ENCODE measurements around the gene KCTD19. TPM values are rescaled to one million over a fixed set of nuclear protein-coding genes. Genes with fewer than 3 reads are reported as not detected.

KCTD19 gene
- total RNA-seq, 2 experiments from 2014 or later, result 3.0 to 3.9 TPM

DNA sequence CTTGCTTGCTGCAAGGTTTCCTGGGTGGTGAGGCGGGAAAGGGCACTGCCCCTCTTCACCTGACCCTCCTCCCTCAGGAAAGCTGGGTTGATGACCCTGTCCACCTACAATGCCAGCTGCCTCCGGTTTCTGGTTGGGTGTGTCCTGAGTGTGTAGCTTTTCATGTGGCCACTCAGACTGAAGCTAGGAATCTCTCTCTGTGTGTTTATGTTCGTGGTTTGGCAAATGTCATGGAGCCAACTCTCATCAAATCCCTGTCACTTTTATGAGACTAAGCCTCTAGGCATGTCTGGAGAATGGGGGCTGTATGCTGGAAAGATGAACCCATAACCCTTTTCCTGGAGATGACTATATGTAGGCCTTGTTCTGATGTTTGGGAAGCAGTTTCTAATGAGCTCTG, 30.1 kb downstream of the KCTD19 start:
- ChIA-PET POLR2A (interaction anchor here (1.4 to 1.8 kb wide), 2 partner anchors 8 to 15 kb away, joined by 4 to 8 read pairs; no protein-coding TSS in a partner anchor), CTCF (interaction anchor here (1.3 to 1.5 kb wide), 2 partner anchors 36 to 132 kb away, joined by 3 to 5 read pairs; no protein-coding TSS in a partner anchor)
- Mint-ChIP-seq H3K4me3 (no peak overlapping the region), H3K27me3 (no peaks in the 10 kb centered on the region), H3K9me3 (no peaks in the 10 kb centered on the region), H3K4me1 (ENCODE audit: low read depth) (no peaks in the 10 kb centered on the region), H3K36me3 (ENCODE audit: low read depth) (no peaks in the 10 kb centered on the region), H3K27ac (no peak overlapping the region)
- intact Hi-C loops (cut with micrococcal nuclease), result no loop called here
- TF ChIP-seq, protein P1, sequence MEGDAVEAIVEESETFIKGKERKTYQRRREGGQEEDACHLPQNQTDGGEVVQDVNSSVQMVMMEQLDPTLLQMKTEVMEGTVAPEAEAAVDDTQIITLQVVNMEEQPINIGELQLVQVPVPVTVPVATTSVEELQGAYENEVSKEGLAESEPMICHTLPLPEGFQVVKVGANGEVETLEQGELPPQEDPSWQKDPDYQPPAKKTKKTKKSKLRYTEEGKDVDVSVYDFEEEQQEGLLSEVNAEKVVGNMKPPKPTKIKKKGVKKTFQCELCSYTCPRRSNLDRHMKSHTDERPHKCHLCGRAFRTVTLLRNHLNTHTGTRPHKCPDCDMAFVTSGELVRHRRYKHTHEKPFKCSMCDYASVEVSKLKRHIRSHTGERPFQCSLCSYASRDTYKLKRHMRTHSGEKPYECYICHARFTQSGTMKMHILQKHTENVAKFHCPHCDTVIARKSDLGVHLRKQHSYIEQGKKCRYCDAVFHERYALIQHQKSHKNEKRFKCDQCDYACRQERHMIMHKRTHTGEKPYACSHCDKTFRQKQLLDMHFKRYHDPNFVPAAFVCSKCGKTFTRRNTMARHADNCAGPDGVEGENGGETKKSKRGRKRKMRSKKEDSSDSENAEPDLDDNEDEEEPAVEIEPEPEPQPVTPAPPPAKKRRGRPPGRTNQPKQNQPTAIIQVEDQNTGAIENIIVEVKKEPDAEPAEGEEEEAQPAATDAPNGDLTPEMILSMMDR (IDR thresholded peaks at IDR 0.05), result no peak
- DNase-seq (no peak), ATAC-seq (no peak)

DNA sequence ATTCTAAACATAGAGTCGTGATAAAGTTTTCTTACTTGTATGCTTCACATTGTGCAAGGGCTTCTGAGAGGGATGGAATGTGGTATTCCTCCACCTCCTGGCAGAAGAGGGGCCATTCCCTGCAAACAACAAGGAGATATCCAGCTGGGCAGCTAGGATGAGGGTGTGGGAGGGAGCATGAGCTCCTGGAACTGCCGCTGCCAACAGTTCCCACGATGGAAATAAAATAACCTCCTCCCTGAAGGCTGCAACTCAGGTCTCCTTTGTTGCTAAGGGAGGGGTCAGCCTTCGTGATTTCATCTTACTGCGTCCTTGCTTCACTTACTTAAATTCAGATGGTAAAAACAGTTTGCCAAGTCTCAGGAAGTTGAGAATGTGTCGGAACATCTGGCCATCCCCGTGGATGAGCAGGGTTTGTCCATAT, 31.6 kb downstream of the KCTD19 start:
- Mint-ChIP-seq H3K9me3 (no peaks in the 10 kb centered on the region), H3K4me3 (no peak overlapping the region), H3K4me1 (ENCODE audit: low read depth) (peaks cover 4% of the 10 kb centered on the region), H3K36me3 (ENCODE audit: low read depth) (no peaks in the 10 kb centered on the region), H3K27me3 (no peaks in the 10 kb centered on the region), H3K27ac (no peak overlapping the region)
- intact Hi-C loops (cut with micrococcal nuclease), result no loop called here
- CTCF ChIA-PET, result interaction anchor here (1.3 kb wide), 1 partner anchor 226 kb away, joined by 3 read pairs; no protein-coding TSS in a partner anchor
- TF ChIP-seq, protein P1 (IDR thresholded peaks at IDR 0.05), result no peak
- no peak for ATAC-seq
- POLR2A ChIA-PET, result no interaction called here
- DNase-seq, result no peak

DNA sequence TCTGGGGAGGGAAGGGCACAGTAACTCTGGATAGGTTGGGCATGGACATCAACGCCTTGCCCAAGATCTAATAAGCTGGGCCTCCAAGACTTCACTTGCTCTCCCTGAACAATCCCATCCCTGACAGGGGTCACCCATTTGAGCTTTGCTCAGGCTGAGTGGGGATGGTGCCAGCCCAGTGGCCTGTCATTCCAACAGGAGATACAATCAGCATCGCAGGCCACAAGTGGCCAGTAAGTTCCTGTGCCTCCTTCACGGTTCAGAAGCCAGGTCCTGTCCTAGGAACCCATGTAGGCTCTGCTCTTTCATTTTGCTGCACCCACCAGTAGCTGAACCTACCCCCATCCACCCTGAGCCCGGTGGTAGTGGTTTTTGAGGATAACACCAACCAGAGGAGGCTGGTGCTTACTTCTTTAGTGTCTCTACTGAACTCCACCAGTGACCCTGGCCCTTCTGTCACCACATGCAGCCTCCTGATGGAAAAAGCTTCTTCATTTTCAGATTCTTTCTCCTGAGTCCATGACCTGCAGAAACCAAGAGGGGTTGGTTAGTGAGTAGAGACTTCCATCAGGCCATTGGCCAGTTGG, 32.3 kb downstream of the KCTD19 start:
- ATAC-seq, result no peak
- no peaks in the 10 kb centered on the region for H3K36me3 Mint-ChIP-seq (ENCODE audit: low read depth)
- POLR2A ChIA-PET, result no interaction called here

DNA sequence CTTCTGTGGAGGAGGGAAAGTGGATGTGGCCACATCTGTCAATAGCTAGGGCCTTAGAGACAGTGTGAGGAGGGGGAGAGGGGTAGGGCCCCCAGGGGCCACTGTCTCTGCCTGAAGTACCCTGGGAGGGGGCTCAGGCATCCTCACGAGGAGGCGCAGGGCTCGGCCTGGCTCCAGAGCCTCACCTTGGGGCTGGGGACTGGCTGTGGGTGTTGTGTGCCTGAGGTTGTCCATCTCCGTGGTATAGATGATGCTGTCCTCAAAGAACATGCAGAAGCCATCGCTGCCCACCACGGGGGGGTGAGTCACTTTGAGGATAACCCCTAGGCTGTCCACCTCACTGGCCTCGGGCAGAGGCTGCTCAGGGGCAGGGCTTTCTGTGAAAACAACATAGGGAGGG, 35.1 kb downstream of the KCTD19 start:
- Mint-ChIP-seq H3K27me3 (no peaks in the 10 kb centered on the region), H3K4me3 (no peak overlapping the region), H3K27ac (no peak overlapping the region), H3K4me1 (ENCODE audit: low read depth) (peaks cover 10% of the 10 kb centered on the region), H3K36me3 (ENCODE audit: low read depth) (no peaks in the 10 kb centered on the region), H3K9me3 (no peaks in the 10 kb centered on the region)
- DNase-seq (no peak), ATAC-seq (no peak)
- POLR2A ChIA-PET, result no interaction called here
- TF ChIP-seq, protein P1 (IDR thresholded peaks at IDR 0.05), result no peak
- intact Hi-C loops (cut with micrococcal nuclease), result no loop called here
- CTCF ChIA-PET, result no interaction called here

More for the DNA sequence above, 32.3 kb downstream of the KCTD19 start:
- H3K4me1 Mint-ChIP-seq (ENCODE audit: low read depth), result peaks cover 10% of the 10 kb centered on the region
- intact Hi-C loops (cut with micrococcal nuclease), result no loop called here
- H3K4me3 Mint-ChIP-seq, result no peak overlapping the region
- TF ChIP-seq, protein P1 (IDR thresholded peaks at IDR 0.05), result no peak
- DNase-seq, result no peak
- H3K9me3 Mint-ChIP-seq, result no peaks in the 10 kb centered on the region
- no peaks in the 10 kb centered on the region for H3K27me3 Mint-ChIP-seq
- CTCF ChIA-PET, result interaction anchor here (0.9 kb wide), 1 partner anchor 16 kb away, joined by 3 read pairs; no protein-coding TSS in a partner anchor
- no peak overlapping the region for H3K27ac Mint-ChIP-seq

DNA sequence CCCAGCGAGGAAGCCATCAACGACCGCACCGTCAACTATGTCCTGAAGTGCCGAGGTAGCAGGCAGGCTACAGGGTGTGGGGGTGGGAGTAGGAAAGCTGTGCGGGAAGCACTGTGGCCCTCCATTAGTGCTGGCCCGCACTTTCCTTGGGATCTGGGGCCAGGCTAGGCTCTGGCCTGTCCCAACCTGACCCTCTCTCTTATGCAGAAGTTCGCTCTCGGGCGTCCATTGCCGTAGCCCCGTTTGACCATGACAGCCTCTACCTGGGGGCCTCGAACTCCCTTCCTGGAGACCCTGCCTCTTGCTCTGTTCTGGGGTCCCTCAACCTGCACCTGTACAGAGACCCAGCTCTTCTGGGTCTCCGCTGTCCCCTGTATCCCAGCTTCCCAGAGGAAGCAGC, 38.6 kb downstream of the KCTD19 start:
- Mint-ChIP-seq H3K4me1 (ENCODE audit: low read depth) (peaks cover 10% of the 10 kb centered on the region), H3K4me3 (no peak overlapping the region)
- DNase-seq, result no peak

More for the DNA sequence above, 38.6 kb downstream of the KCTD19 start:
- Mint-ChIP-seq H3K27ac (no peak overlapping the region), H3K27me3 (no peaks in the 10 kb centered on the region), H3K36me3 (ENCODE audit: low read depth) (no peaks in the 10 kb centered on the region), H3K9me3 (no peaks in the 10 kb centered on the region)
- no peak for ATAC-seq
- POLR2A ChIA-PET, result interaction anchor here (0.8 to 2.5 kb wide), 2 partner anchors 9 to 39 kb away, joined by 4 to 8 read pairs; partner anchors contain the start of gene SLC9A5
- TF ChIP-seq, protein P1 (IDR thresholded peaks at IDR 0.05), result no peak
- intact Hi-C loops (cut with micrococcal nuclease), result no loop called here
- CTCF ChIA-PET, result interaction anchor here (0.8 to 1.1 kb wide), 2 partner anchors 24 to 39 kb away, joined by 3 to 4 read pairs; partner anchors contain the start of genes KCTD19 and LRRC36
